ENCODE measurements around the gene UROS.

Gene UROS

DNA sequence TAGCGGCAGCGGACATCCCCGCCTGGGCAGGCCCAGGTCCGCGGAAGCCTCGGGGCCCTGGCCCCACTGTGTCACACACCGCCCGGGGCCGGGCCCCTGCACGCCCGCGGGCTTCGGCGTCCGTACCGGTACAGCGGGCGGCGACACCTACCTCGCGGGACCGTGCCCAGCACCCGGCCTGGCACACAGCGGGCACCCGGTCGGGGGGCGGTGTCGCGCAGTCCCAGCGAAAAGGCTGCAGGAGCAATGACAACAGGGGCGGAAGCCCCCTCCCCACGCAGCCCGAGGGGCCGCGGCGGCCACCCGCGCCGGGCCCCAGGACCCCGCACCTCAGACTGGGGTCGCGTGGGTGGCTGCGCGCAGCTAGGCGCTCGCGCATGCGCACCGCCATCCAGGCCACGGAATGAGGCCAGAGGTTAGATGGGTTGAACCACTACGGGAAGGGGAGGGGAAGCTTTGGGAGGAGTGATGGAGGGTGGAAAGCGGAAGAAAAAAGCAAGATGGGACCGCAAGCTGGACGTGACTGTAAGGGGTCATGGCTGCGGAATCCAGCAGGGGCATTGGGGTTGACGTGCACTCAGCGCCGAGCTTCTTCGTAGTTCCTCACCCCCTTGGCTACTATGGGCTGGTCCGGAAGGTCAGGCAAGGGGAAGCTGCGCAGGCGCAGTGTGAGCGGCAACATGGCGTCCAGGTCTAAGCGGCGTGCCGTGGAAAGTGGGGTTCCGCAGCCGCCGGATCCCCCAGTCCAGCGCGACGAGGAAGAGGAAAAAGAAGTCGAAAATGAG, at the start of gene UROS, which contains the start of gene BCCIP:
UROS (minus strand) TSS at position 381 of the 785 bp plus-strand sequence. CDS start 6,759 bp downstream, outside the sequence.
BCCIP (plus strand) TSS at position 669 of the 785 bp plus-strand sequence; CDS start at position 681, 12 bp downstream.
- DNase-seq (ENCODE audit: low read depth in 1 of 2, low spot score in 1 of 2): peak; percentile 89

DNA sequence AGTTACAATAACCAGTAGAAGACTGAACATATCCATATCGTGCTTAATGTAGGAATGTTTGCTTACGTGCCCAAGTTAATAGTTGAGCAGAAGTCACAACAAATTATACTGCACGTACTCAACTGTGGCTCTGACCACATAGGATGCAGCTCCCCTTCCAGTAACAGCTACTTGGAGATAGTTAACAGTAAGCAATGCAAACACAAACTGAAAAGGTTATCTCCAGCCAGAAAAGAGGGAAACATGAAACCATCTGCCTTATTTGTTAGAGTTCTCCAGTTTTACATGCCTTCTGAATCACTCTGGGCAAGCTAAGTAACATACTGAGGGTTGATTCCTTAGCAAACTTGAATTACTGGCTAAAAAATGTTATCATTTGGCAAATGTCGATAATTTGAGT, 48.3 kb upstream of the UROS start:
- no peak for DNase-seq (ENCODE audit: low read depth in 1 of 2, low spot score in 1 of 2)

DNA sequence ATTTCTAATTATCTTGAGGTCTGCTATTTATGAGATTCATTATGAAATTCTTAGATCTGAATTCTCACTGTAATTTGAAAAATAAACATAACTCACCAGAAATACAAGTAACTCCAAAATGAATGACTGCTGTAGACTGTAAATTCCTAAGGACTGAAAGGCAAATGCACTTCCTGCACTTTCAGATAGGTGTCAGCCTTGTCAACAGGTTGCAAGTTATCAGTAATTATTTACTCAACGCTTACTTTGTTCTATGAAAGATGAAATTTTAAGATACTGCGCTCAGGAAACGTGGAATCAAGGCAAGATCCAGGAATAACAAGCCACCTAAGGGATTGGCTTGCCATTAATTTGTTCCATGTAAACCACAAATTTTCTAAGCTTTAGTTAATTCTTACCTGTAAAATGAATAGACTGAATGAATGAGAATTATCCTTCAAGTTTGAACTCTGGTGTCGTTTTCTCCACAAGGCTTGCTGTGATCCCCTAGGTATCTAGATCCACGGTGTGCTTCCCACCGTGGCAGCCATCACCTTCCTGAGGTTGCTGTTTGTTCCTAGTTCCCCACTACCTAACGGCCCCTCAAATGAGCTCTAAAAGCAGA, 45.4 kb upstream of the UROS start:
- no peak for DNase-seq (ENCODE audit: low read depth in 1 of 2, low spot score in 1 of 2)

DNA sequence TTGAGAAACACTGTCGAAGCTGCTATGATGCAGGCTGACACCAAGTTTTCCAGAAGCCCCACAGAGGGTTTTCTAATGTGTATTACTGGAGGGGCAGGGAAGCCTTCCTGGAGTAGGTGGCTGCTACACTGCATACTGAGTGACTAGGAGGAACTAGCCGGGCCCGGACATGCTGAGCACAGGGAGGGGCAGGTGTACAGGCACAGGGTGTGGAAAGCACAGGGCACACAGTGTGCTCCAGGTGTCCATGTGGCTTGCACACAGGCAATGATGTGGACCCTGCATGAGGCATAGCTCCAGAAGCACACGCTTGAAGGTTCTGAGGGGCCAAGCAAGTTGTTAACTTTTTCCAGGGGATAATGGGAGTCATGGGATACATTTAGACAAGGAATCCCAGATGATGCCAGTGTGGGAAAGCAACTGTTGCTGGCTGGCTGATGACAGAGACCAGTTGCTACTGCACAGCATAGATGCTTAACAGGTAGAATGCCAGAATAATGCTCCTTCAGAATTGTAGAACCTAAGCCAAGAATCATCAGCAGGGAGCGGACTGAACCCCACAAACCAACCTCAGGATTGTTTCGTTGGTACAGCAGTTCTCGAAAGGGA, 43.5 kb upstream of the UROS start:
- DNase-seq (ENCODE audit: low read depth in 1 of 2, low spot score in 1 of 2): no peak

DNA sequence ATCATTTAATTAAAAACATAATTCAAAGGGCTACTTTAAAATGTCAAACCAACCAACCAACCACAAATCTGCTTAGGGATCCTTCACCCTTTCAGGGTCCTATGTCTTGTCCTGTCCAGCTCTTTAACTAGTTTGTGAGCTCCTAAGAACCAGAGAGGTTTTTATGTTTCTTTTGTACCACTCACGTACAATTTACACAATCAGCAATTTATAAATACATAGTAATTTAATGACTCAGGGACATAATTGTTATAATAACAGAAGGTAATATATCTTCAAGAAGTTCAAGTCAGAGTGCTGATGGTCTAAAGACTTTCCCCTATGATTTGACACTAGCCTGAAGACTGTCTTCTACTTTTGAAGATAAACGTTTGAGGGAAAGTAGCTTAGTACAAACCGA, 42.1 kb upstream of the UROS start:
- no peak for DNase-seq (ENCODE audit: low read depth in 1 of 2, low spot score in 1 of 2)

DNA sequence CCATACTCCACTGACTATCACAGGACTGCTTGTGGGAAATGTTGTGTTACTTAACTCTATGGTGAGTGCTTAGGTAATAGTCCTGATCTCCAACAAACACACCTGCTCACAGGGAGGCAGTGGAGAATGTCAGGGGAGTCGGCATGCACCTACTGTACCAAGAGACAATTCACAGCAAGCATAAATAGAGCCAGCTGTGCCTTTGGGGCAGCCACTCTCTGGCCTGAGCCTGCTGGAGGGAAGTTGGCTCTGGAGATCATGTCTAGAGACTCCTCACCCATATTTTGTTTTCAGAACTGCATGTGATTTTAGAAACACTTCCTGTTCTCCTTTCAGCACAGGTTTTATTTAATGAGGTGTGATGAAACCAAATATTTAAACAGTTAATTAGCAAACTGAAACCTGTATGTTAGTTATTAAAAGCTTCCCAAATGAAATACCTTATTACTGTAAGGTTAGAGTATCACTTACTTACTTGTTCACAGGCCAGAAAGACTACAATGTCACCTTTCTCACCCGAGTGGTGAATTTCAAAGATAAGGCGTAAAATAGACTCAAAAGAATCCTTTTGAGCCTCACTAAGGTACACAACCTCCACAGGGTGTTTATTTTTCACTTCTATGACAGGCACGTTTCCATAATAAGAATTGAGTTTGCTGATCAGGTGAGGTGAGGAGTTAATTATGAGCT, 36.2 kb upstream of the UROS start:
- DNase-seq (ENCODE audit: low read depth in 1 of 2, low spot score in 1 of 2): no peak

DNA sequence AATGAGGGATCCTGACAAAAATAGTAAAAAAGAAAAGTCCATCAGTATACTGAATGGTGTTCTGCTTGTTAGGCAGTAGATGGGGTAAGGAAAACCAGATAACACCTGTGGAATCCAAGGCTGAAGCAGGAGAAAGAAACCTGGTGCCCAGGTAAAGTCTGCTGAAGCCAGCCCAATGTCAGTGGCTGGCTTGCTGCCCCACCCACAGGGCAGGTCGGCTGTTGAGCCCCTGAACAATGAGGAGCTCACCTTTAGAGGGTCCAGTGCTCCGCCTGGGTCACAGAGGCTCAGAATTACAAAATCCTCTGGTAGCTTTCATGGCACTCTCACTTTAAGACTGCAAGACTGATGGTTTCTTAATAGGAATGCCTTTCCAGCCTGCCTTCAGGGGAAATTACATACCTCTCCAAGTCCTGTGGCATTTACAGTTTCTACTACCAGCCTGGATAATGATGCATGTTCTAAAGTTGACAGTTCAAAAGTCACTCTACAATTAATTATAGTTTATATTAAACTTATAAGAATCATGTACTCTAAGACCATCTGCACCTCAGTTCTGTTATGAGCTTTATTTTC, 34.2 kb upstream of the UROS start:
- DNase-seq (ENCODE audit: low read depth in 1 of 2, low spot score in 1 of 2): no peak

DNA sequence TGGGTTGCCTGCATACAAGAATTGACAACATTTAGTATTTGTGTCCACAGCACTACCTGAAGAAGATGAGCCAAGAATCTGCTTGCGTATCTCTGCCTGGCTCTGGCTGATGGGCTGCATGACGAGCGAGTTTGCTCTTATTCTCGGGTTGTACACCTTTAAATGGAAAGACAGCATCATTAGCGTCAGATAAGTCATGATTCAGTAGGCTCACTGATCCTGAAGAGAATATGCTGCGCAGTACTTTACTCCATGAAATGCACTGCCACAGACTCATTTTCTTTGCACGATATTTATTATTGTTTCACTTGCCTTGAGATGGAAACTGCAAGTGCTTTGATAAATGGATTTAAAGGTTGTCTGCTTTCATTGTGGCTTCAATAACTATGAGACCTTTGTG, 29.4 kb upstream of the UROS start:
- no peak for DNase-seq (ENCODE audit: low read depth in 1 of 2, low spot score in 1 of 2)

DNA sequence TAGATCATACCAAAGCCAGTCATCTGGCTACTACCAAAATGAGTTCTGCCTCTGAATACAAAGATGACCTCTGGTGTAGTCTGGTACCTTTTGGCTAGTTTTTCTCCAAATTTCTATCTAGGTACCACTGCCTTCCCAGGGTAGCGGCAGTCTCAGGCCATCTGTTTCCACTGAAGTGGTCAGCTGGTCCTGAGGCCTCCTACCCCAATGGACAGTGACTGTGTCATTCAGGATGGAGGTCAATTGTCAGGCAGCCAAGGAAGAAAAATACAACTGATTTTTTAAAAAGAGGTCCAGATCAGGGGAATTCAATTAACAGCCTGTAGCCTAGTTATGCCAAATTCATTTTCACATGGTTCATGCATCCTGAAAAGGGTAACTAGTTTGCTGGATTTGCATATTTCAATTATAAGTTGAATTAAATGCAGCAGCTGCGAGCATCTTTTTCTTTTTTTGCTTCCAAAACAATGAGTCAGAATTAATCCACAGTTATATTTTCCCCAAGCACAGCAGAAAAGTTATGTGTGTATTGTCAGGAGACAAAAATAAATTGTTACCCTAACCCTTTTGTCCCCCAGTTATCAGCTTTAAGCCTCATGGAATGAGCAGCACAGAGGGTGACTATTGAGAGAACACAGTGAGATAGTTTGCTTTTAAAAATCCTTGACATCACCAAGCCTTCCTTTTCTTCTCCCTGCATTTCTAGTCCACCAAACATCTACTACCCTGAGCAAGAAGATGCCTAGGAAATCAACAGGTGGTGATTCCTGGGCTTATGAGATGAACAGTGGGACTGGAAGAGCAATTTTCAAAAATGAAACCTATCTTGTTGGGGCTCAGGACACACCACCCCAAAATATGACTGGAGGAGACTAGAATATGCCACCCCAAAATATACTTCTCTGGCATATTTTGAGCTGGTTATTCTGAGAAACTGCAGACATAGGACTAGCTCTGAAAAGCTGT, 28.0 kb upstream of the UROS start:
- DNase-seq (ENCODE audit: low read depth in 1 of 2, low spot score in 1 of 2): no peak

DNA sequence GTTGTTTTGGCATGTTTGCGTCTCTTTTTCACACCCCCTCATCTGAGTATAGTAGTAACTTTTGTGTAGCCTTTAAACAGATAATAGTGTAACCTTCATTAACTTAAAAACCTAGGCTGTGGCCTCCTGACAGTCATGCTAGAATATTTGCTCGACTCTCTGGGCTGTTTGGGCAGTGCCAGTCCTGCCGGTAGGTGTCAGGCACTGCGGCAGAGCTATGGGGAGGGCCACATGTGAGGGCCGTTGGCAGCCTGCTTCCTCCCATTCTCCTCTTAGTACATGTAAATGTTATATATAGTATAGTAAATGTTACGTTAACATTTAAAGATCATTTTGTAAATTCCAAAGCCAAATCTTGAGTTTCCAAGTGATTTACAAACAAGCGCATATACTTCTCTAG, 26.4 kb upstream of the UROS start:
- DNase-seq (ENCODE audit: low read depth in 1 of 2, low spot score in 1 of 2): no peak

DNA sequence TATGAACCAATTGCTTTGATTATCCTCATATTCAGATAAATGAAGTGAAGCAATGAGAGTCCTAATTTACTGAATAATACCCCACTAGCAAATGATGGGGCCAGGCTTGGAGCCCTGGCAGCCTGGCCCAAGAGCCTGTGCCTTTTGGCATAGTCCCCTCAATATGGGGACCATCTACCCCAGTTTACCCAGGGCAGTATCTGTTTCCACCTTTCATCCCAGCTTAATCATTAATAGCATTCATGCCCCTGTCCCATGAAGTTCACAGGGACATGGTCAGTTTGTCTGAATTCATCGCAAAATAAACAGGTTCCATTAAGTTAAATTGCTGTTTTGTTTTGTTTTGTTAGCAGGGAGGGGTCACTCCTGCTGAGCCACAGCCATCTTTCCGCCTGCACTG, 25.8 kb upstream of the UROS start:
- no peak for DNase-seq (ENCODE audit: low read depth in 1 of 2, low spot score in 1 of 2)

DNA sequence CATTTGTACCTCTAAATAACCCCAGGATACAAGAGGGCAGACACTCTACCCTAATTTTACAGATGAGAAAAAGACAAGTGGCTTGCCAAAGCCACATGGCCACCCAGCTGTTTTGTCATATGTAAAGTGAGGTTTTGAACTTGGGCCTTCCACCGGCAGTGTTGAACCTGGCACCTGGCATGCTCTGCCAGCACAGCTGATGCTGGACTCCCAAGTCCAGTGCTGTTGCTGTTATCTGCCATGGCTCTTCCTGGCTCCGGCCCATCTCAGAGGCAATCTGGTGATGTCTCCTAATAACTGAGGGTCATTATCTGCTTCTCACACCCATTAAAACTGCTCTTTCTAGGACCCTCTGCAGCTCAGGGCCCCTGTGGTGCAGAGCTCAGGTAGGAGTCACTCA, 25.3 kb upstream of the UROS start:
- no peak for DNase-seq (ENCODE audit: low read depth in 1 of 2, low spot score in 1 of 2)

DNA sequence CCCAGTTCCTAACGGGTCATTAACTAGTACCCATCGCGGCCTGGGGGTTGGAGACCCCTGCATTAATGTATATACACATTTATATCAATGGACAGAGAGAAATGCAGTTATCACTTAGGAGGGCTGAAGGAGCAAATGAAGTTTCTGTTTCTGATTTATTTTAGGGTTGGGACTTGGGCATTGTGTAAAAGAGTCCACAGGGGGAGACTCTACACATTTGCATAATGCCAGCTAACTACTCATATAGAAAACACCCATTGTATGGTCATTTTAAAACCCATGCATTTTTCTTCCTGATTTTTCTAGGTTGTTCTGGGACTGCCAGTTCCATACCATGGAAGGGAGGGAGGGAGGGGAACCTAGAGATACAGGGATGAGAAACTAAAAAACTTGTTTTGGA, 23.8 kb upstream of the UROS start:
- DNase-seq (ENCODE audit: low read depth in 1 of 2, low spot score in 1 of 2): no peak

DNA sequence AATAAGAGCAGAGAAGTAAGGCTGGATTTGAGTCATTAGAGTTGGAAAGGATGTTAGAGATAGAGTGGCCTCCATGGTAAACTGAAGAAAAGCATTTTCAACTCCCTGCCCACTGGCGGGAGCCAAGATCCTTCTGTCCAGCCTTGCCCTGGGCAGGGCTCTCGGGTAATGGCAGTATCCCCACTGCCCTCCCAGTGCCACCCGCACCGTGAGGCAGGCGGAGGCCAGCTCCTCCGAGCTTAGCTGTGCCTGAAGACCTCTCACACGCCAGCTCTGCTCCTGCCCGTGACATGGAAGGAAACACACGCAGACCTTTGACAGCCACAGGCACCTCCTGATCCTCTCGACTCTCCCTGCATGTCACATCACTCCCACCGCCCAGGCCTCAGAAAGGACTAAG, 22.6 kb upstream of the UROS start:
- no peak for DNase-seq (ENCODE audit: low read depth in 1 of 2, low spot score in 1 of 2)

DNA sequence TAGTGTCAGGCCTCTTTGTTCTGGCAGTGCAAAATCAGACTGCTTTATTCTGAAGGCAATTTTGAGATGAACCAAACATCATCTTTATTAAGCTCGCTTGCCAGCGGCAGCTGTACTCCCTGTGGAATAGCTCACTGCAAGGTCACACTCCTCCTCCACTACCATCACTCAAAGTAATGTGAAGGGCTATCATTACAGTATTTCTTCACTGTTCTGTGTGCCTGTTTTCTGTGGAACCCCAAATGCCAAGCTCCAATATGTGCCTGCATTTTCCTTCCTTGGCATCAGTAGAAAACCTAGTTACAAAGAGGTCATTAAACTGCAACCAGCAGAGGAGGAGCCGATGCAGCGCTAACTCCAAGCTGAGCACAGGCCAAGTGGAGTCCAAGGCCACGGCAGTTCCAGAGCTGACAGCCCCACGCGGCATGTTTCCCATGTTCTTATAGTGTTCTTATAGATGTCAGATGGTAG, 21.7 kb upstream of the UROS start:
- no peak for DNase-seq (ENCODE audit: low read depth in 1 of 2, low spot score in 1 of 2)

DNA sequence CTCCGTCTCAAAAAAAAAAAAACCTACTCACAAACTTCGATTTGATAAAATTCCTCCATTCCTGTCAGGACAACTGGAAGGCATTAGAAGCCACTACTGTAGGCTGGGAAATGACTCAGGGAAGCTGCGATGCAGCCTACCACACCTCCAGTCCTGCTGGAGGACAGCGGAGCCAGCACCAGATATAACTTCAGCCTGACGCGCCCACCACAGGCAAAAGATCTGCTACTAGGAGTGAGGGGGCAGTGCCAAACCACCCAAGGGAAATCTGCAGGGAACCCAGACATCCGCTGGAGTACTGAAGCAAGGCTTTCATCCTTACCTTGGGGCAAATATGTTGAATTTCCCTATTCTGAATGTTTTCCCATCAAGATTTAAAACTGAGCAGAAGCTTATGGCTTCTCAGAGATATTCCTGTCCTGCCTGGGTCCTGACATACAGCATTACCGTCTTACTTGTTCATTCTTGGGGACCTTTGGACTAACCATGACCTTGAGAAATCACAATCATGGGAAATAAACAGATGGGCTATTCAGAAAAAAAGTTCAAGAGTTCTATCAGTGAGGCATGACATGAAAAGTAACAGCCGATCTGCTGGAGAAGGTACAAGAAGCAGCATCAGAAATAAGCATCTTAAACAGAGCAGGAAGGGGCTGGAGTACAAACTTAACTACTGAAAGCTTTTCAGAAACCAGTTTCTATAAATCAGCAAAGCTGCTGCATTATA, 20.7 kb upstream of the UROS start:
- DNase-seq (ENCODE audit: low read depth in 1 of 2, low spot score in 1 of 2): no peak

DNA sequence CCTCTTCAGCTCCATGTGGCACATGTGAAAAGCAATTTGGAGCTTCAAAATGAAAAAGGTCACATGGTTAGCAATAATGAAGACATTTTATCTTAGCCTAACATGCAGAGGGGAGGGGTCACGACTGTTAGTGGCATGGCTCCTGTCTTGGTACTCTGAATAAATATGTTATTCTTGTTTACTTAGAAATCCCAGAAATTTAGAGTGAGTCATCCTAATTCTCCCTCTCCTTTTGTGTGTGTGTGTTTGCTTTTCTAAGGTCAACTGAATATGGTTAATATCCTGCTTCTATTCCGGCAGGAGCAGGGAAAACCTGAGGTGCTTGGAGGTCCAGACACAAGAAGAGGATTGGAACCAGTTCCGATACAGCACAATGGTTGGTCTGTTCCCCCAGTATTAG, 17.9 kb upstream of the UROS start:
- DNase-seq (ENCODE audit: low read depth in 1 of 2, low spot score in 1 of 2): no peak

DNA sequence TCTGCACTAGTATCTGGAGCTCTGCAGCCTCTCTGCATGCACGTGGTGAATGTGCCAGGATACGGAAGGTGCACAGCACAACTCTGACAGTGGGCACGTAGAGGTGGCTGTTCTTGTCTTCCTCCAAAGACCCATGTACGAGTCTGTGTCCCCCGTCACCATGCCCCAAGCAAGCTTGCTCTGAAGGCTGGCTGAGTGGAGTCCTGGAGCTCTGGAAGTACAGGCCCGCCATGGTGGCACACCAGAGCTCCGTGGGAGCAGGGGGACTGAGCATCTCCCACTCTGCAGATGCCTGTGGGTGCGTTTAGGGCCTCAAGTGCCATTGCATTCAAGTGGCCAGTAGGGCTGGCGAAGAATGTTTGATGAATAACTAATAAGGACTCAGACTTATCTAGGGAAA, 17.3 kb upstream of the UROS start:
- DNase-seq (ENCODE audit: low read depth in 1 of 2, low spot score in 1 of 2): no peak

DNA sequence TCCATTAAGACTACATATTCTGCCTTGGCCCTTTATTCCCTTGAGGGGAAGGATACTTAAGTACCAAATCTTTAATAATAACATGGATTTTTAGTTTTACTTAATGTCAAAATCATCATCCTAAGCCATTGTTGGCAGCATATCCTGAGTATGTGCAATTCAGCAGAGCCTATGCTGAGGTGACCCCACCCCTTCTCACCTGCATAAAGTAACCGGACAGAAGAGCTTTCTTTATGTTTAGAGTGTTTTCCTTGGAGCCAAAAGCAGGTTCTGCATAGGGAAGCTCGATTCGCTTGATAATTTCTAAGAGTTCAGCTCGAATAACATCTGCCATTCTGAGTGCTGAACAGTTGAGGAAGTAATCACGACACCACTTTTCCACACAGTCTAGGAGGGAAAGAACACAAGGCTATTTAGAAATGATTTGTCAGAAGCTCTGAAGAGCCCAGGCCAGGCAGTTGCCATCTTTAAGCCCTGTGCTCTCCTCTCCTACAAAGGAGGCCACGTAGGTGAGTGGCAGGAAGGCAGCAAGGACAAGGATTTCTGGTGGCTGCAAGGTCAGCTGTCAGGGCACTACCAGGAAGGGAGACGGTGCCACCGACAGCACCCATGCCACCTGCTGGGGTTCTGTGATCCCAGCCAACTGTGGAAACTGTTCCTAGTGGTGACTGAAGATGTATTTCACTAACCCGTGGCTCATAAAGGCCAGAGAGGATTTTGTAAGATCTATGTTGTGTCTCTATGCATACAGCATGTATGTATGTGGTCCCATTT, 15.9 kb upstream of the UROS start:
- no peak for DNase-seq (ENCODE audit: low read depth in 1 of 2, low spot score in 1 of 2)
